ENCODE measurements around the gene PRKG1. TPM values are rescaled to one million over a fixed set of nuclear protein-coding genes. Genes with fewer than 3 reads are reported as not detected.

Gene PRKG1
- total RNA-seq, 1 donor from 2014 or later: 22.8 TPM

DNA sequence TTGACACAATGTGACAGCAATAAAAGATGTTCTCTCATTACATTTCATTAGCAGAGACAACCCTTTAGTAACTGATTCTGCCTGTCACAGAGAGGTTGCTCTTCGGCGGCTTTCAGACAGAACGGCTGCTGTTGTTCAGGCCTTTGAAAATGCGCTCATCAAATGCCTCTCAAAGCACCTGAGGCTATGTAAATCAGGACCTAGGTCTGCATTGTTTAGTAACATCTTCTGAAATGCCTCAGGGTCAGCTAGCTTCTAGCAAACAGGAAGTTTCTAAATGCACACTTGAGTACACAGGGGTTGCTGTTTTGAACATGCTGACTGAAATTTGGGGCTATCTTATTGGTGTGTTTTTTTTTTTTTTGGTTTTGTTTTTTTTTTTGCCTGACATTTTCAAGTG lies 1096.5 kb downstream of the PRKG1 start:
- peaks cover 4% of the 10 kb centered on the region for H3K36me3 Mint-ChIP-seq (ENCODE audit: low read depth)
- H3K9me3 Mint-ChIP-seq (ENCODE audit: low read depth): peaks cover 13% of the 10 kb centered on the region
- H3K27me3 Mint-ChIP-seq (ENCODE audit: low read depth): no peaks in the 10 kb centered on the region
- H3K4me3 Mint-ChIP-seq (ENCODE audit: unreplicated experiment): no peak overlapping the region
- no peak for DNase-seq (ENCODE audit: low spot score)
- no peak overlapping the region for H3K27ac Mint-ChIP-seq (ENCODE audit: unreplicated experiment)
- H3K4me1 Mint-ChIP-seq (ENCODE audit: low read depth): no peaks in the 10 kb centered on the region
- TF ChIP-seq, protein P1, sequence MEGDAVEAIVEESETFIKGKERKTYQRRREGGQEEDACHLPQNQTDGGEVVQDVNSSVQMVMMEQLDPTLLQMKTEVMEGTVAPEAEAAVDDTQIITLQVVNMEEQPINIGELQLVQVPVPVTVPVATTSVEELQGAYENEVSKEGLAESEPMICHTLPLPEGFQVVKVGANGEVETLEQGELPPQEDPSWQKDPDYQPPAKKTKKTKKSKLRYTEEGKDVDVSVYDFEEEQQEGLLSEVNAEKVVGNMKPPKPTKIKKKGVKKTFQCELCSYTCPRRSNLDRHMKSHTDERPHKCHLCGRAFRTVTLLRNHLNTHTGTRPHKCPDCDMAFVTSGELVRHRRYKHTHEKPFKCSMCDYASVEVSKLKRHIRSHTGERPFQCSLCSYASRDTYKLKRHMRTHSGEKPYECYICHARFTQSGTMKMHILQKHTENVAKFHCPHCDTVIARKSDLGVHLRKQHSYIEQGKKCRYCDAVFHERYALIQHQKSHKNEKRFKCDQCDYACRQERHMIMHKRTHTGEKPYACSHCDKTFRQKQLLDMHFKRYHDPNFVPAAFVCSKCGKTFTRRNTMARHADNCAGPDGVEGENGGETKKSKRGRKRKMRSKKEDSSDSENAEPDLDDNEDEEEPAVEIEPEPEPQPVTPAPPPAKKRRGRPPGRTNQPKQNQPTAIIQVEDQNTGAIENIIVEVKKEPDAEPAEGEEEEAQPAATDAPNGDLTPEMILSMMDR (IDR thresholded peaks at IDR 0.05): no peak

DNA sequence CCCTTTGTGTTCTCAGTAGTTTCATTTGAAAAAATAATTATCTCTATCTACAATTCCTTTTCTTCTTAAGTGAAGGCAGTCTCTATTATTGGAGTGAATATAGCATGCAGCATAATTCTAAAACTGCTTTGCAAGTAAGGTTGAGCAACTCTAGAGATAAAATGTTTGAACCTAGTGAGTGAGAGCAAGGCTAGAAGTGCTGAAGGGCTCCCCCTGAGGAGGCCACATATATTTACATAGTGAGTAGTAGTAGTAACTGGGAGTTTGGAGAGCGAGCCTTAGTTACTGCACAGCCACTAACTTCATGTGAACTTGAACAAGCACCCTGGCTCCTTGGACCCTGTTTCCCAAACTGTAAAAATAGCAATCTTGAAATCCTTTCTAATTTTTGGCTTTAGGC lies 1098.3 kb downstream of the PRKG1 start:
- Mint-ChIP-seq H3K27me3 (ENCODE audit: low read depth) (no peaks in the 10 kb centered on the region), H3K4me3 (ENCODE audit: unreplicated experiment) (no peak overlapping the region), H3K27ac (ENCODE audit: unreplicated experiment) (no peak overlapping the region), H3K4me1 (ENCODE audit: low read depth) (no peaks in the 10 kb centered on the region), H3K36me3 (ENCODE audit: low read depth) (peaks cover 12% of the 10 kb centered on the region), H3K9me3 (ENCODE audit: low read depth) (peaks cover 29% of the 10 kb centered on the region)
- TF ChIP-seq, protein P1 (IDR thresholded peaks at IDR 0.05): peak; percentile 40
- no peak for DNase-seq (ENCODE audit: low spot score)

DNA sequence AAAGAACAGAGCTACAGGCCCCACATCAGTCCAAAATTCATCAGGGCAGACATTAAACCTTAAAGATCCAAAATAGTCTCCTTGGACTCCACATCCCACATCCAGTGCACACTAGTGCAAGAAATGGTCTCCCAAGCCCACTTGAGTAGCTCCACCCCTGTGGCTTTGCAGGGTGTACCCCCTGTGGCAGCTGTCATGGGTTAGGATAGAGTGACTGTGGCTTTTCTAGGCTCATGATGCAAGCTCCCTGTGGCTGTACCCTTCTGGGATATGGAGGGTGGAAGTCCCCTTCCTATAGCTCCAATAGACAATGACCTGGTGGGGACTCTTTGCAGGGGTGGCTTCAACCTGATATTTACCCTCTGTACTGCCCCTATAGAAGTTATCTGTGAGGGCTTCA lies 1111.0 kb downstream of the PRKG1 start:
- Mint-ChIP-seq H3K4me3 (ENCODE audit: unreplicated experiment) (no peak overlapping the region), H3K36me3 (ENCODE audit: low read depth) (no peaks in the 10 kb centered on the region), H3K27me3 (ENCODE audit: low read depth) (no peaks in the 10 kb centered on the region), H3K9me3 (ENCODE audit: low read depth) (peaks cover 4% of the 10 kb centered on the region), H3K4me1 (ENCODE audit: low read depth) (peaks cover 6% of the 10 kb centered on the region), H3K27ac (ENCODE audit: unreplicated experiment) (no peak overlapping the region)
- DNase-seq (ENCODE audit: low spot score): no peak
- TF ChIP-seq, protein P1 (IDR thresholded peaks at IDR 0.05): no peak

DNA sequence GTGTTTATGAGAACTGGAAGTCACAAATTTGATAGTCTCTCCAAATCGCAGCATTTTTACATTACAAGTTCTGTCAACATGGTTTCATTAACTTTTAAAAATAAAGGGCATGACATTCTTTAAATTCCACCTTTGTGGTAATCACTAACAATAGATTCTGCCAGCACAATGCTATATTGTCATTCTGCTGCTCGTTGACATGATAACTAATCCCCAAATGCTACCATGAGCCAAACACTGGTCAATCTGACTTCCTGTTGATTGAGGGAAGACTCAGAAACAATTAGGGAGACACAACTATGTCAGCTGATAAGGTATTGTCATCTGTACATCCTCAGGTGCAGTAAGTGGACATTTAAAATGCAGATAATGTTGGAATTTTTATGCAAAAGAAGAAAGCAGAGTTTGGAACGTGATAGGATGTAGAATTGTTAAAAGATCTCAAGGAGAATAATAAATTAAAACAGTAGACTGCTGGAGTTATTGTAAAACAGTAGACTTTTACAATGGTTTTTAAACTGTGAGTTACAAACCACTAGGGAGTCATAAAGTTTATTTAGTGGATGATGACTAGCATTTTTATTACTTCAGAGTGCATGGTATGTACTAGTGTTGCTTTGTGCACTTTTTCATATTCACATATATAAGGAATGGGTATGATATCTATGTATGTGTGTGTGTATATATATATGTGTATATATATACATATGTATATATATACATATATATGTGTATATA lies 1113.4 kb downstream of the PRKG1 start:
- Mint-ChIP-seq H3K27ac (ENCODE audit: unreplicated experiment) (no peak overlapping the region), H3K27me3 (ENCODE audit: low read depth) (no peaks in the 10 kb centered on the region), H3K9me3 (ENCODE audit: low read depth) (peaks cover 2% of the 10 kb centered on the region), H3K36me3 (ENCODE audit: low read depth) (no peaks in the 10 kb centered on the region), H3K4me3 (ENCODE audit: unreplicated experiment) (no peak overlapping the region), H3K4me1 (ENCODE audit: low read depth) (peaks cover 6% of the 10 kb centered on the region)
- no peak for DNase-seq (ENCODE audit: low spot score)
- TF ChIP-seq, protein P1 (IDR thresholded peaks at IDR 0.05): no peak

DNA sequence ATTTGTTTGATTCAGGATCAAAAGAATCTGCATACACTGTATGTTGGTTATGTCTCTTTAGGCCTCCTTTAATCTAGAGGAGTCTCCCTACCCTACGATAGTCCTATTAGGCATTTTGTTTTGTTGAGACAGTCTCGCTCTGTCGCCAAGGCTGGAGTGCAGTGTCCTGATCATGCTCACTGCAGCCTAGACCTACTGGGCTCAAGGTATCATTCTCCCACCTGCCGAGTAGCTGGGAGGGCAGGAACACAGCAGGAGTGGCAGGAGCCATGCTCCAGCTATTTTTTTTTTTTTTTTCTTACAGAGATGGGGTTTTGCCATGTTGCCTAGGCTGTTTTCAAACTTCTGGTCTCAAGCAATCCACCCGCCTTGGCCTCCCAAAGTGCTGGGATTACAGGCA lies 1116.8 kb downstream of the PRKG1 start:
- no peak overlapping the region for H3K4me3 Mint-ChIP-seq (ENCODE audit: unreplicated experiment)
- peaks cover 9% of the 10 kb centered on the region for H3K4me1 Mint-ChIP-seq (ENCODE audit: low read depth)
- H3K27ac Mint-ChIP-seq (ENCODE audit: unreplicated experiment): no peak overlapping the region
- H3K9me3 Mint-ChIP-seq (ENCODE audit: low read depth): no peaks in the 10 kb centered on the region
- no peaks in the 10 kb centered on the region for H3K36me3 Mint-ChIP-seq (ENCODE audit: low read depth)
- no peaks in the 10 kb centered on the region for H3K27me3 Mint-ChIP-seq (ENCODE audit: low read depth)
- TF ChIP-seq, protein P1 (IDR thresholded peaks at IDR 0.05): no peak
- no peak for DNase-seq (ENCODE audit: low spot score)

Measured in chondrocyte (in vitro differentiated cells).